HG03066 (cell line): ENCODE results near the gene SIRPG.

Source experiments
- ATAC-seq: cut with Tn5 transposase; IDR thresholded peaks from one replicate; pipeline ENCODE4 v1.9.1; 2021; ENCODE audit warnings: low read depth; ENCODE audit not compliant: unreplicated experiment

Gene SIRPG

GRCh38 chr20:1637226-1637625, 20.4 kb downstream of the SIRPG start:
- ATAC-seq = no peak

DNA sequence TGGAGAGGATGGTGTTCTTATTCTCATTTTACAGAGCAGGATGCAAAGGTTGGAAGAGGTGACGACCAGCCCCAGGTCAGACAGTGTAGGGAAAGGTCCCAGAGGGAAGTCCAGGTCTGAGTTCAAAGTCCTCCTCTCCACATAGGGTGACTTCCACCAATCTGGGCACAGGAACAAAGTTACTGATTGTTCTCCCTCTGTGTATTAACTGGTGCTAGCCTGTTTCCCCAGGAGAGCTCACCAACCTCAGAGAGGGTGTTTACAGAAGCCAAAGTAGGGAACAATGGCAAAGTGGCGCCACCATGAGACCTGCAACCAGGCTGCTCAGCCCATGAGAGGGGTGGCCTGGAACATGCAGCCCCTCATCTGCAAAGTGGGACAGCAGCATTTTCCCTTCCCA, 21.0 kb downstream of the SIRPG start:
- ATAC-seq = no peak

DNA sequence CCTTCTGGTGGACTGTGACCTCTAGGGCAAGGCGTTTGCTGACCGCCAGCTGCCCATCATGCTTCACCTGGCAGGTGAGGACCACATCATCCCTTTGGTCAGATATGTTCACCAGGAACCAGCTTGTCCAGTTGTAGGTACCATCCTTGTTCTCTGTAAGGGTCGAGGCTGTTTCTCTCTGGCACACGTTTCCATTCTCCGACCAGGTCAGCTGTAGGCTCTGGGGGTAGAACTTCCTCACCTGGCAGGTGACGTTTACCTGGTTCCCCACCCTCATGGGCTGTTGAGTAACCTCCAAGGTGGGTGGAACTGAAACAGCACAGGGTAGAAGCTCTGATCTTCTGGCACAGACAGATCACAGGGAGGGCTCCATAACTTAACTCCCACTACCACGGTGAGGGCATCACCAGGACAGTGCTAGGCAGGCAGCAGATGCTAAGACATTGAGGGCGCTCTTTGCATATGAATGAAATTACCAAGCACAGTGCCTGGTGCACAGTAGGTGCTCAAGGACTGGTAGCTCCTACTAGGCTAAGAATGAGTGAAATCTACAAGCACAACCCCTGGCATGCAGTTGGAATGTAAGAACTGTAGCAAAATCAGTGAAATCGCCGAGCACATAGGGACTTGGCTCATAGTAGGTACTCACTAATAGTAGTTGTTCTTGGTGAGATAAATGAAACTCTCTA, 22.1 kb downstream of the SIRPG start:
- ATAC-seq = no peak

DNA sequence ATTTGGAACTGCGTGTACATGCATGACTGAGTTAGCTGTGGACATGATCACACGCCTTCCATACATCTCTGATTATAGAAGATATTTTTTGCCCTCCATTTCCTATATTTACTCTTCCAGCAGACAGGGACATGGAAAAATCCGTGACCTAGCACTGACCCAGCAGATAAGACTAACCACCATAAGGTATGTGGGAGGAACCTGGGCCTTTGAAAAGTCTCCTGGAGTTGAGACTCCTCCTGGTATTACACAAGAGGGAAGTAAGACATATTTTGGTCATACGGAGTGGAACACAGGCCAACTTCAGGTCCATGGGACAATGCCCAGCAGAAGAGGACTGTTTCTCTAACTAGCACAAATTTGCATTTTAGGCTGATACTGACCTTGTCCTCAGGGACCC, 24.0 kb downstream of the SIRPG start:
- ATAC-seq = no peak

GRCh38 chr20:1632178-1632577, 25.4 kb downstream of the SIRPG start:
- ATAC-seq = no peak

GRCh38 chr20:1631309-1632151, 26.0 kb downstream of the SIRPG start:
- ATAC-seq = no peak

DNA sequence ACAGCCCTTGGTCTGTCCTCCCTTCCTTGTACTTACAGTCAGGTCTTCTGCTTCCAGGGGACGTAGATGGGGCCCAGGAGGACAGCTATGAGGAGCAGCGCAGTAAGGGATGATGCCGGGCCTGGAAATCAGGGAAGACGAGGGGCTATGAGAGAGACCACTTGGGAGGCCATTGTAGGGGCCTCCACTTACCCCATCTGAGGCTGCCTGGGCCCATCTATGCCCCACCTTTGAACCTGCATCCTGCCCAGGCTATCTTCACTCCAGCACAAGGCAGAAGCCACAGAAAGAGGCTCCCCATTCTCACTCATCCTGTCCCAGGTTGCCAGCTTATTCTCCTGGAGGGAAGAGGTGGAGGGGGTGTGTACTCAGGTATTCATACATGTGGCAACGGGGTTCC, 27.4 kb downstream of the SIRPG start:
- ATAC-seq = no peak

- ATAC-seq = no peak
Measured at GRCh38 chr20:1629321-1629720, 28.3 kb downstream of the SIRPG start.

DNA sequence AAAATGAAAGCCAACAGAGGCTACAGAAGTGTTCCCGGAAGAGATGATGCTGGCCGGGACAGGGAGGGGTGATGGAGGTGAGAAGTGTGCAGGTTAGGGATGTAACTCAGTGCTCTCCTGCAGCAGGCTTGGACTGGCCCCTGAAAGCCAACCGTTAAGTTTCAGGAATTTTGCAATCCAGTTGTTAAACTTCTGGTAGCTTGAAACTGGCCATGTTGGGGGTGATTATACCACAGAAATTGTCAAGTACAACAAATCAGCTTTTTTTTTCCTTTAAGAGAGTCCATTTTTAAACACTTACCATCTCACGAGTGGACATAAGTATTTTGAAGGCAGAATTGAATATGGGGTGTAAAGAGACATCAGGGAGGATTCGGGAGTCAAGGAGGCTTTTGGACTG, 29.0 kb downstream of the SIRPG start:
- no peak for ATAC-seq

DNA sequence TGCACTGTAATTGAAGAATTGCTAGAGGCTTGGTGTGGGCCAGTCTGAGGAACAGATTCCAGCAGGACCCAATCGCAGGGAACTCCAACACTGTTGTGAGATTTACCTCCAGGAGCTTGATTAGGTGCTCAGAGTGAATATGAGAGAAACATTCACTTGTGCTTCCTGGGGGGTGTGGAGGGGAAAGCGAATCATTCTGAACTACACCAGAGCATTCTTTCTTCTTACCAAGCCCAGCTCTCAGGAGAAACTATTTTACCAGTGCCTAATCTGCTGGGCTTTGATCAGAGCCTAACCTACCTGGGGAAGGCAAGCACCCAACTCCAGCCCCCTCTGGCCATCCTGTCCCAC, 30.4 kb downstream of the SIRPG start:
- no peak for ATAC-seq

GRCh38 chr20:1626528-1627199, 30.9 kb downstream of the SIRPG start:
- no peak for ATAC-seq

GRCh38 chr20:1625083-1625690, 32.4 kb downstream of the SIRPG start:
- no peak for ATAC-seq

DNA sequence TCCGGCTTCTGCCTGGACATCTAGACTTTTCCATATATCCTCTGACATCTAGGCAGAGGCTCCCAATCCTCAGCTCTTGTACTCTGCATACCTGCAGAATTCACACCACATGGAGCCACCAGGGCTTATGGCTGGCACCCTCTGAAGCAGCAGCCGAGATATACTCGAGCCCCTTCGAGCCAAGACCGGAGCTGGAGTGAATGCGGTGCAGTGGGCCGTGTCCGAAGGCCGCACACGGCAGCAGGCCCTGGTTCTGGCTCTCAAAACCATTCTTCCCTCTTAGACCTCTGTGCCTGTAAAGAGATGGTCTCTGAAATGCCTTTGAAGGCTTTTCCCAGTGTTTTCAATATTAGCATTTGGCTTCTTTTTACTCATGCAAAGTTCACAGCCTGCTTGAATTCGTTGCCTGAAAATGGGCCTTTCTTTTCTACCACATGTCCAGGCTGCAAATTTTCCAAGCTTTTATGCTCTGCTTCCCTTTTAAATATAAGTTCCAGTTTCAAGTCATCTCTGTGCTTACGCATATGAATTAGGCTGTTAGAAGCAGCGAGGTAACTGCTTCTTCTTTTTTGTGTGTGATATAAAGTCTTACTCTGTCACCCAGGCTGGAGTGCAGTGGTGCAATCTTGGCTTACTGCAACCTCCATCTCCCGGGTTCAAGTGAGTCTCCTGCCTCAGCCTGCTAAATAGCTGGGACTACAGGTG, 33.9 kb downstream of the SIRPG start:
- ATAC-seq = no peak

- ATAC-seq = no peak
Measured at GRCh38 chr20:1622450-1622849, 35.1 kb downstream of the SIRPG start.

DNA sequence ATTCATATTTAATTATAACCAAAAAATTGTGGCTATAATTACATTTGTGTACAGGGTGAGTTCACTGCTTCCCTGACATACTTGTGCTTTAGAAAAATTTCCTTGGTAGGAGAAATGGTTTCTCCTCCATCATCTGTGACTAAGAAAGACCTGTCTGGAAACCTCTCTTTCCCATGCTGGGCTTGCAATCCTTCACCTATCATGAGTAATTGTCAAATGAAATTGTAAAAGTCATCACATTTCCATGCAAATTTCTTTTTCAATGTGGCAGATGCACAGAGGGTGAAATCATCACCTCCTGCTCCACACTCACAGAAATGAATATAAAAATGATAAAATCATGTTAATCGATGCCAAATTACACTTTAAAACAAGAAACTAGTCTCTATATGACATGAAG, 36.3 kb downstream of the SIRPG start:
- ATAC-seq = no peak

DNA sequence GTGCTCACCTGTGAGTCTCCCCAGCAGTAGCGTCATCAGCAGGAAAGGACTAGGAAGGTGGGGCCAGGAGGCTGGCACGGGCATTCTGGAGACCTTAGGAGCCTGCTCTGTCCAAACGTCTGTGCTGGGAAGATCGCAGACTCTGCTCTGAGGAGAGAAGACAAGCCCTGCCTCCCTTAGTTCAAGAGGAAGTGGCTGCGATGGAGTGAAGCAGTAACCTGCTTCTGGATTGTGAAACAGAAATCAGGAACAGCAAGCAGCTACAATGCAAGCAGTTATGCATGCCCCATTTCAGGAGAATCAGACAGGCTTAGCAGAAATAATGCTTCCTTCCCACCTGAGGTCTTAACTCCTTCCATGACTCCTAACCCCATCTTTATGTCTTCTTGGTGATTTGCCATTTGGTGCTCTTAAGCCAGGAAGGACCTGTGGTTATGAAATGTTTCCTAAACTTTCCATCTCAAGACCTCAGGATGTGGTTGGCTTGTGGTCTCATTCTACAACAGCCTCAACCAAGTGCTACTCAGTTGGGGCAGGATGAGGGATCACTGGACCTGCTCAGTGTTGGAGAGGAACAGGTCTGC, 37.6 kb downstream of the SIRPG start, which contains the start of gene SIRPB1:
Gene SIRPB1, minus strand, starts transcription at position 149 of the 584 bp plus-strand sequence. Its CDS starts 65 bp downstream, at position 84.
- no peak for ATAC-seq

DNA sequence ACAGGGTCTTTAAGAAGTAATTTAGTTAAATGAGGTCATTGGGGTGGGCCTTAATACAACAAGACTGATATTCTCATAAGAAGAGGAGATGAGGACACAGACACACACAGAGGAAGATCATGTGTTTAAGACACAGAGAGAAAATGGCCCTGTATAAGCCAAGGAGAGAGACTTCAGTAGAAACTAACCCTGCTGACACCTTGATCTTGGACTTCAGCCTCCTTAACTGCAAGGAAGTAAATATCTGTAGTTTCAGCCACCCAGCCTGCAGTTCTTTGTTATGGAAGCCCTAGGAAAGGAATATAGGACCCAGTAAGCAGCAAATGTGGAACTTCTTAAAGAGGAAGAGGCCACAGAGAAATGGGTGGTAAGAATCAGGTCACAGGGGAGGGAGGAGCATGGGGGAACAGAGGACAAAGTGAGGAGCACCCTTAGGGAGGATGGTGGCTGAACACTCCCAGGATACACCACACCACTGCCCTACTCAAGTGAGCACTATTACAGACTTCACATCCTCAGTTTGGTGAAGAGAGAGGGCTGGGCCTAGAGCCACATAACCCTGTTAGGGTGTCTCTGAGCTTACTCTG, 38.5 kb downstream of the SIRPG start:
- ATAC-seq = no peak

DNA sequence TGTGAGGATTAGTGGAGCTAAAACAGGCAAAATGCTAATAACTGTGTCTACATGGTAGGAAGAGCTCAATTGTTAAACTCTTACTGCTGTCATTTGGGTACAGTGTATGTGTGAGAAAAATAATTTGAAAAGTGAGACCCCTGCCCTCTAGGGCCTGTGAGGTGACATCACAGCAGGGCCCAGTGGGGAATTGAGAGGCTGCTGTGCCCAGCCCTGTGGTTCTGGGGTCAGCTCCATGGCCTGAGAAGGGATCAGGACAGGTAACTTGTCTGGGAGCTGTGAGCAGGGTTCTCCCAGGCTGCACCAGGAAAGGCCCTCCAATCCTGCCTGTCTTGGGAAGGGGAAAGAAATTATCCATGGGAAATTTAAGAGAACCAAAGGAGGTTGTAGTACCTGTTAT, 39.1 kb downstream of the SIRPG start:
- ATAC-seq = no peak

DNA sequence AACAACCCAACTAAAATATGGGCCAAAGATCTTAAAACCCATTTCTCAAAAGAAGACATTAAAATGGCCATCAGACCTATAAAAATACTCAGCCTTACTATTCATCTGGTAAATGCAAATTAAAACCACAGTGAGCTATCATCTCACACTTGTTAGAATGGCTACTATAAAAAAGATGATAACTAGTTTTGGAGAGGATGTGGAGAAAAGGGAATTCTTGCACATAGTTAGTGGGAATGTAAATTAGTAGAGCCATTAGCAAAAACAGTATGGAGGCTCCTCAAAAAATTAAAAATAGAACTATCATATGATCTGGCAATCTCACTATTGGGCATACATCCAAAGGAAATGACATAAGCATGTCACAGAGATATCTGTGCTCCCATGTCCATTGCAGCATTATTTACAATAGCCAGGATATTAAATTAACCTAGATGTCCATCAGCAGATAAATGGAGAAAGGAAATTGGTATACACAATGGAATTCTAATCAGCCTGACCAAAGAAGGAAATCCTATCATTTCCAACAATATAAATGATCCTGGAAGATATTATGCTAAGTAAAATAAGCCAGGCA, 40.6 kb downstream of the SIRPG start:
- no peak for ATAC-seq
